NCI-H526 treated with DMSO at 0.1 percent for 48 hours (cell line): Measurements from ENCODE around the gene RENBP.

Experiments used
- DNase-seq: peaks from one replicate; lab custom pipeline; 2025; lab: John Stamatoyannopoulos, UW

The RENBP gene

DNA sequence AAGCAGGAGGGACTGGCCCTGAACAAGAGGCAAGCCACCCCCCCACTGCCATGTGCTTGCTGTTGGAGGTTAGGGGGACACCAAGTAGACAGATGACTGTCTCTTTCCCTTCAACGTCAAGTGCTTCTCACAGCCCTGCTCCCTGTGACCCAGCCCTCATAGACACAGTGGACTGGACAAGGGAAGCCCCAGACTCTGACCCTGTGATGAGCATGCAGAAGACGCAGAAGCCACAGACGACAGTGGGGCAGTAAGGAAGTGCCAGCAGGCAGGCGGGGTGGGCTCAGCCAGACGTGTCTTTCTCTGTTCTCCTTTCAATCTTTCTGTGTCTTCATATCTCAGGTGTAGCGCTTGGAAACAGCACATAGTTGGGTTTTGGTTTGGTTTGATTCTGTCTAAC is 56.1 kb downstream of the RENBP start:
- no peak for DNase-seq

GRCh38 chrX:153887385-153887784 is 57.1 kb downstream of the RENBP start:
- DNase-seq, result no peak

- DNase-seq, result no peak
Observed at GRCh38 chrX:153886915-153887314, 57.5 kb downstream of the RENBP start.

DNA sequence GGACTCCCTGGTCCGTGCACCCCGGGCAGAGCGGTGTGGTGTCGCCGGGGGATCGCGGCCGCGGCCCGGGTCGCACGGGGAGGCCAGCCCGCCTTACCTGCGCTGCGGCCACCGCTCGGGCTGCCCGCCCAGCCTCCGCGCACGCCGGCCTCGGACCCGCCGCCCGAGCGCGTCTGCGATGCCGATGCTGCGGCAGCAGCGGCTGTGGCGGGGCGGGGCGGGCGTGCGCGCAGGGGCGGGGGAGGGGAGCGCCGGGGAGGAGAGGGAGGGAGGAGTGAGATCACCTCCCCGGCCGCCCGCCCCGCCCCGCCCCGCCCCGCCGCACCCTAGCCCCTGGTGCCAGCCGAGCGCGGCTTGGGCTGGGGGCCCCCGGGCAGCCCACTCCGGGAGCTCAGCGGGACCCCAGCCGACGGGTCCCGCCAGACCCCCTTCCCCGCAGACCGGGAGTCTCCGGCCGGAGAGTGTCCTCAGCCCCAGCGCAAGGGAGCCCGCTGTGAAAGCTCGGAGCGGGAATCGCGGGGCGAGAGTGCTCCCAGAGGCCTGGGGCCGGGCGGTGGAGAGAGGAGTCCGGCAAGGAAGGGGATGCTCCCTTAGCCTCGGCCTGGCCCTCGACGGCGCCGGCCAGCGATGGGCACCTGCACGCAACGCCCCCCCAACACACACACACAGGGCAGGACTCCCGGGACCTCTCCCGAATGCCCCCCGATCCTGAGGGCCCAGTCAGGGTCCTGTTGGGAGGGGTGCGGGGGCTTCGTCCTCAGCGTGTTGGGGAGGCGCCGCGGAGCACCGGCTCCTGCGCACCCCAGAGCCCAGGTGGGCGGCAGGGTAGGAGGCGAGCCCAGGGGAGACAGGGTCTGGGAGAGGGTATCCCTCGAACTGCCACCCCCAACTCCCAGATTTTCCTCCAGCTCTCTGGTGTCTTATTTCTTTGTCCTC is 58.2 kb downstream of the RENBP start, which contains the start of gene L1CAM:
TSS of gene L1CAM (minus strand) at position 206 of the 936 bp plus-strand sequence. CDS start 10,337 bp downstream, outside the sequence.
- DNase-seq, result no peak
